Kidney capillary endothelial cell (primary cell): ENCODE measurements around the gene COX4I1.
"Not testable (repeated sequence)": the region's sequence is repeated elsewhere in the genome, so short reads cannot be mapped to it uniquely, and the experiment has no call there.

Source experiments
- DNase-seq: peaks from one replicate; pipeline ENCODE4 v3.0.0-alpha.2; 2018; ENCODE audit warnings: low spot score

COX4I1 gene

GRCh38 chr16:85800321-85800669 lies 800 bp downstream of the COX4I1 start:
- peak; percentile 26 for DNase-seq

GRCh38 chr16:85803570-85803969 lies 4.1 kb downstream of the COX4I1 start:
- DNase-seq: no peak

GRCh38 chr16:85805442-85806045 lies 6.0 kb downstream of the COX4I1 start:
- no peak for DNase-seq

- no peak for DNase-seq
Measured at GRCh38 chr16:85806539-85806938, 7.0 kb downstream of the COX4I1 start.

GRCh38 chr16:85807340-85807739 lies 7.8 kb downstream of the COX4I1 start:
- not testable (repeated sequence) for DNase-seq

- DNase-seq: not testable (repeated sequence)
Measured at GRCh38 chr16:85808104-85808503, 8.6 kb downstream of the COX4I1 start.

GRCh38 chr16:85808926-85809325 lies 9.4 kb downstream of the COX4I1 start:
- no peak for DNase-seq

- DNase-seq: no peak
Measured at GRCh38 chr16:85809645-85810044, 10.2 kb downstream of the COX4I1 start.

GRCh38 chr16:85810097-85810741 lies 10.7 kb downstream of the COX4I1 start:
- no peak for DNase-seq

- DNase-seq: no peak
Measured at GRCh38 chr16:85810742-85811115, 11.2 kb downstream of the COX4I1 start.

- no peak for DNase-seq
Measured at GRCh38 chr16:85812031-85812807, 12.7 kb downstream of the COX4I1 start.

GRCh38 chr16:85812811-85813700 lies 13.6 kb downstream of the COX4I1 start:
- no peak for DNase-seq

GRCh38 chr16:85816159-85816558 lies 16.7 kb downstream of the COX4I1 start:
- no peak for DNase-seq

GRCh38 chr16:85817195-85817594 lies 17.7 kb downstream of the COX4I1 start:
- not testable (repeated sequence) for DNase-seq

GRCh38 chr16:85819245-85819644 lies 19.8 kb downstream of the COX4I1 start:
- DNase-seq: peak; percentile 65

- no peak for DNase-seq
Measured at GRCh38 chr16:85819771-85820170, 20.3 kb downstream of the COX4I1 start.

GRCh38 chr16:85820604-85821372 lies 21.3 kb downstream of the COX4I1 start:
- no peak for DNase-seq

- DNase-seq: peak; percentile 62
Measured at GRCh38 chr16:85821390-85822135, 22.1 kb downstream of the COX4I1 start.

- no peak for DNase-seq
Measured at GRCh38 chr16:85822145-85822544, 22.6 kb downstream of the COX4I1 start.

- no peak for DNase-seq
Measured at GRCh38 chr16:85823328-85823920, 23.9 kb downstream of the COX4I1 start.
